Renal cortical epithelial cell (primary cell): ENCODE data around the gene ARHGEF7. TPM values are rescaled to one million over a fixed set of nuclear protein-coding genes. Genes with fewer than 3 reads are reported as not detected.

Source experiments
- DNase-seq: peaks from one replicate; pipeline ENCODE4 v3.0.0-alpha.2; 2011; ENCODE audit warnings: low read depth
- total RNA-seq: library from RNA; depleted of rRNA; stranded (reverse); fragments of >200 nt; gene quantifications from 2 replicates; pipeline ENCODE4 v1.2.3, GENCODE V29; 2014

The ARHGEF7 gene
- total RNA-seq, 1 donor from 2014 or later: 37.6 TPM

GRCh38 chr13:111225166-111225565 lies 110.1 kb downstream of the ARHGEF7 start:
- DNase-seq: no peak

GRCh38 chr13:111225810-111226546 lies 110.9 kb downstream of the ARHGEF7 start:
- no peak for DNase-seq

- no peak for DNase-seq
Observed at GRCh38 chr13:111227405-111227804, 112.3 kb downstream of the ARHGEF7 start.

GRCh38 chr13:111228262-111229144 lies 113.4 kb downstream of the ARHGEF7 start:
- DNase-seq: peak; percentile 99

GRCh38 chr13:111230385-111230930 lies 115.3 kb downstream of the ARHGEF7 start:
- no peak for DNase-seq

- no peak for DNase-seq
Observed at GRCh38 chr13:111232191-111232590, 117.1 kb downstream of the ARHGEF7 start.

GRCh38 chr13:111233080-111233479 lies 118.0 kb downstream of the ARHGEF7 start:
- DNase-seq: no peak

- peak; percentile 44 for DNase-seq
Observed at GRCh38 chr13:111239764-111240670, 124.9 kb downstream of the ARHGEF7 start.

GRCh38 chr13:111241006-111241755 lies 126.1 kb downstream of the ARHGEF7 start:
- no peak for DNase-seq

- DNase-seq: no peak
Observed at GRCh38 chr13:111241862-111242261, 126.8 kb downstream of the ARHGEF7 start.

GRCh38 chr13:111242585-111242984 lies 127.5 kb downstream of the ARHGEF7 start:
- no peak for DNase-seq

GRCh38 chr13:111243981-111244380 lies 128.9 kb downstream of the ARHGEF7 start:
- DNase-seq: no peak

- no peak for DNase-seq
Observed at GRCh38 chr13:111245576-111246384, 130.7 kb downstream of the ARHGEF7 start.

- peak; percentile 28 for DNase-seq
Observed at GRCh38 chr13:111247552-111247951, 132.4 kb downstream of the ARHGEF7 start.

GRCh38 chr13:111248822-111249221 lies 133.7 kb downstream of the ARHGEF7 start:
- DNase-seq: no peak

- DNase-seq: no peak
Observed at GRCh38 chr13:111249637-111250360, 134.7 kb downstream of the ARHGEF7 start.

- DNase-seq: peak; percentile 86
Observed at GRCh38 chr13:111251646-111252445, 136.7 kb downstream of the ARHGEF7 start.
